WI38 (cell line): ENCODE results near the gene MALT1.
"Not testable (repeated sequence)": the region's sequence is repeated elsewhere in the genome, so short reads cannot be mapped to it uniquely, and the experiment has no call there.

Experiments
- H3K4me3 ChIP-seq: 2 replicates; pipeline ENCODE4 v1.5.1; 2011; ENCODE audit warnings: low read depth, mild to moderate bottlenecking, control low read depth, low read length
- TF ChIP-seq, protein P1 (sequence below): IDR thresholded peaks from 2 replicates; pipeline ENCODE4 v1.5.1; 2012; ENCODE audit warnings: low read depth, mild to moderate bottlenecking, control low read depth, low read length

Gene MALT1

DNA sequence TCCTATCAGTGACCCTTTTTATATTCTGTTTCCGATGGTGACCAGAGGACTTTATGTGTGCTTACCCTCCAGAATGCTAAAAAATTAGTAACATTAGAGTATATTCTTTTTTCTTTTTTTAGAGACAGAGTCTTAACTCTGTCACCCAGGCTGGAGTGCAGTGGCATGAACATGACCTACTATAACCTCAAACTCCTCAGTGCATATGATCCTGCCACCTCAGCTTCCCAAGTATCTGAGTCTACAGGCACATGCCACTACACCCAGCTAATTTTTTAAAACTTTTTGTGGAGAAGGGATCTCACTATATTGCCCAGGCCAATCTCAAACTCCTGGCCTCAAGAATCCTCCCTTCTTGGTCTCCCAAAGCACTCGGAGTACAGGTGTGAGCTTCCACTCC lies 74.6 kb downstream of the MALT1 start:
- TF ChIP-seq, protein P1, sequence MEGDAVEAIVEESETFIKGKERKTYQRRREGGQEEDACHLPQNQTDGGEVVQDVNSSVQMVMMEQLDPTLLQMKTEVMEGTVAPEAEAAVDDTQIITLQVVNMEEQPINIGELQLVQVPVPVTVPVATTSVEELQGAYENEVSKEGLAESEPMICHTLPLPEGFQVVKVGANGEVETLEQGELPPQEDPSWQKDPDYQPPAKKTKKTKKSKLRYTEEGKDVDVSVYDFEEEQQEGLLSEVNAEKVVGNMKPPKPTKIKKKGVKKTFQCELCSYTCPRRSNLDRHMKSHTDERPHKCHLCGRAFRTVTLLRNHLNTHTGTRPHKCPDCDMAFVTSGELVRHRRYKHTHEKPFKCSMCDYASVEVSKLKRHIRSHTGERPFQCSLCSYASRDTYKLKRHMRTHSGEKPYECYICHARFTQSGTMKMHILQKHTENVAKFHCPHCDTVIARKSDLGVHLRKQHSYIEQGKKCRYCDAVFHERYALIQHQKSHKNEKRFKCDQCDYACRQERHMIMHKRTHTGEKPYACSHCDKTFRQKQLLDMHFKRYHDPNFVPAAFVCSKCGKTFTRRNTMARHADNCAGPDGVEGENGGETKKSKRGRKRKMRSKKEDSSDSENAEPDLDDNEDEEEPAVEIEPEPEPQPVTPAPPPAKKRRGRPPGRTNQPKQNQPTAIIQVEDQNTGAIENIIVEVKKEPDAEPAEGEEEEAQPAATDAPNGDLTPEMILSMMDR: no peak
- no peak overlapping the region for H3K4me3 ChIP-seq

DNA sequence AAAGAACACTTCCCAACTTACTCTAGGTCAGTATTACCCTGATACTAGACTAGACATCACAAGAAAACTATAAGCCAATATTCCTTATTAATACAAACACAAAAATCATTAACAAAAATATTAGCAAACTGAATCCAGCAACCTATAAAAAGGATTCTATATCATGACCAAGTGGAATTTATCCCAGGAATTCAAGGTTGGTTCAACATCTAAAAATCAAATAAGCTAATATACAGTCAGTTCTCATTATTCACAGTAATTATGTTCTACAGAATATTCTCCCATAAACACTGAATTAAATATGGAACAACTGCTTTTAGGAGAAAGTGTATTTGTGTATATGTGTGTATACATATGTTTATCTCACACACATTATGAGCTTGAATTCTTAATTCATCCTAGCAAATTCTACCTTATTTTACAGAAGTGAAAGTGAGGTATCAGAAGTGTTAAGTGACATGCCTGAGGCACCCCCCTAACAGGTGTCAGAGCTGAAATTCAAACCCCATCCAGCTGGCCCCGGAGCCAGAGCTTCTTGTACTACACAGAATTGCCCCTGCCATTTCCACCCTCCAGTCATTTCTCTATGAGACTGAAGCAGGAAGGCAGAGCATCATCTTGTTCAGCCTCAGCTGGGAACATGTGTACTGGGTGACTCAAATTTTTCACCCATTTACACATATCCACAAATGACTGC lies 77.8 kb downstream of the MALT1 start:
- TF ChIP-seq, protein P1: no peak
- H3K4me3 ChIP-seq: no peak overlapping the region

DNA sequence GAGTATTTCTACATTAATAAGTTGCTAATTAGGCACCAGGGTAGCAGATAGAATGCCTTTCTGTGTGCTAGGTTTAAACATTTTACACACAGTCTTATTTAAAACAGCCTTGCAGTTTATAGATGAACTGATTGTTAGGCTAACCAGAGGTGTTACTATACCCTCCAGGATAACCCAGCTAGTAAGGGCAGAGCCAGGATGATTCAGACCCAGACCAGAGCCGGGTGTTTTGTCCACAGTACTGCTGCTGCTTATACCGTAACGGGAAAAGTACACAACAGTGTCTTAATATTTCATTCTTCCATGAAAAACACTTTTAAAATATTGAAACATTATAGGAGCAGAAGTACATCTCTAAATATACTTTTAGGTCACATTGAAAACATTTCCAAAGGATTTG lies 82.7 kb downstream of the MALT1 start:
- no peak overlapping the region for H3K4me3 ChIP-seq
- TF ChIP-seq, protein P1: no peak

DNA sequence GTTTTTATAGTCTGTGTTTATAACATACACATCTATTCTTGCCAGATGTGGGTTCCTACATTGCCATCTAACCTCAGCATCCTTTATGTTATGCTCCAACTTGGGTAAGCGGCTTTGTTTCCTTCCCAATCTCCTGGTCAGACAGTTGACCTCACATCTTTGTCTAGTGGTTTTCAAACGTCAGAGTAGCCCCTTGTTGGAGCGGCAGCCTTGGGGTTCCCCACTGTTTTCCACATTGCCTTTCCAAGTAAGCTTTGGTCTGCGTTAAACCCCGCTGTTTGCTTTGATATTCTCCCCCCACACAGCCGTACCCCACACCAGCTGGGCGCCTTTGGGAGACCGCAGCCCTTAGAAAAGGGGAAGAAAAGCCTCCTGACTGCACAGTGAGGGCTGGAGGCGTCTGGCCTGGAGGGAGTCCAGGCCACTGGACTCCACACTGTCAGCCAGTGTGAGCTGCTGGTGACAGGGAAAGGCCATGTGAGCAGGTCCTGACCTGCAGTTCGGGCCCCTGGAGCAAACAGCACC lies 83.3 kb downstream of the MALT1 start:
- no peak overlapping the region for H3K4me3 ChIP-seq
- TF ChIP-seq, protein P1: no peak

DNA sequence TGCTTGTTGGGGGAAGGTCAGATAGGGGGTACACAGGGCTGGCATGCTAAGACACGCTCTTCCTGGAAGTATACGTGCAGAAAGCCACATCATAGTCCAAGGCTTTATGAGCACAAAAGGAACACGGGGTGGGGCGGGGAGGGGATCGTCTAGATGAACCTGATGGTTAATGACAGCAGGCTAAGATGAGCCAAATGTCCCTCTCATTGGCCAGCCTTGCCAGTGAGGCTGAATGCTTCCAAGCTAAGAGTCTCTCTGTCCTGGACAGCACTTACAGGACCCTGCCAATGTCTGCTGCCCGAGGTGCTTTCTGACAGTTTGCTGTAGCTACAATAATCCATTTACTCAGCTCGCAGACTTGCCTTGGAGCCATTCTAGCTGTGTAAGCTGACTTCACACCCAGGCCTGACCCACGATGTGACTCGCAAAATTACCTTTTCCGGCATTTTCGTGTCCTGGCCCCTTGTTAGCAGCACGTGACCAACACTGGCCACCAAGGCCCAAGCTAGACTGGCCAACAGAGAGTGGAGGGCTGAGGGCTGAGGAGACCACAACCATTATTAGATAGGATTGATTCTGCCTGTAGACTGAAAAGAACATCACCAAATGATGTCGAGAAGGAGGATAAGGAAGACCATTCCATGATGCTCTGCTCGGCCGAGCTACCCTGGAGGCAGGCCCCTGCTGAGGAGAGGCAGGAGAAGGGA lies 84.2 kb downstream of the MALT1 start:
- H3K4me3 ChIP-seq: no peak overlapping the region
- TF ChIP-seq, protein P1: no peak

DNA sequence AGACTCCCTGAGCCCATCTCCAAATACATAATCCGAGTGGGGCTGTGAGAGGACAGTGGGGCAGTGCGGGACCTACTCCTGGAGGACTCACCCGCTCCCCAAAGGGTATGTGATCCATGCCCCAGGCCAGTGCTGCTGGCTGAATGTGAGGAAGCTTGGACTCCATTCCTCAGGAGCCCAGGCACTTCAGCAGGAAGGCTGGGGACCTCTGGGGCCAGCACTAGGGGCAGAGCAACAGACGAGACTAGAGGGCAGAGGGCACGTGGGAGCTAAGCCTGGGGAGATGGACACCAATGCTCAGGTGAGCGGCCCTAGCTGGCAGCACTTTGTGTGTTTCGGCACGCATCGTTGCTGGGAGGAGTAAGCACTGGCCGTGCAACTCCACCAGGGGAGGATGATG lies 84.9 kb downstream of the MALT1 start:
- no peak overlapping the region for H3K4me3 ChIP-seq
- TF ChIP-seq, protein P1: no peak

DNA sequence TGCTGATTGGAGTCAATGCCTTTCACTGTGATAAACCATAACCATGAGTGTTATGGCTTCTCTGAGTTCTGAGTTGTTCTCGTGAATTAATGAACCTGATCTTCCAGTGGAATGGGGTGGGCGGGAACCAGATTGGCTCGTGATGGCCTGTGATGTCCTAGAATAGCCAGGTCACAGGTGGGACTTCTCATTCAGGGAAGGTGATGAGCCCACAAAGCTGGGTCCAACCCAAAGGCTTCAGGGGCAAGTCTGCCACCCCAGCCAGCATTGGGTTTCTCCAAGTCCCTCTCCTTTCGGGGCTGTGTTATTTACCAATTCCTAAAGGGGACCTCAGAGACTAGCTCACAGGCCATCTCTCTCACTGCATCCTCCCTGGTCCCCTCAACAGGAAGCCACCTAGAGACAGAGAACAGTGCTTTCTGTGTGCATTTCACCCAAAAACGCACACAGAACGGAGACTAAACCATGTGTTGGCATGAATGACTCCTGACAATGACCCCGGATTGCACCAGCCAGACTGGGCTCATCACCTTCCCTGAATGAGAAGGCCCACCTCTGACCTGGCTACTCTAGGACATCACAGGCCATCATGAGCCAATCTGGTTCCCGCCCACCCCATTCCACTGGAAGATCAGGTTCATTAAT lies 85.5 kb downstream of the MALT1 start:
- TF ChIP-seq, protein P1: no peak
- no peak overlapping the region for H3K4me3 ChIP-seq

DNA sequence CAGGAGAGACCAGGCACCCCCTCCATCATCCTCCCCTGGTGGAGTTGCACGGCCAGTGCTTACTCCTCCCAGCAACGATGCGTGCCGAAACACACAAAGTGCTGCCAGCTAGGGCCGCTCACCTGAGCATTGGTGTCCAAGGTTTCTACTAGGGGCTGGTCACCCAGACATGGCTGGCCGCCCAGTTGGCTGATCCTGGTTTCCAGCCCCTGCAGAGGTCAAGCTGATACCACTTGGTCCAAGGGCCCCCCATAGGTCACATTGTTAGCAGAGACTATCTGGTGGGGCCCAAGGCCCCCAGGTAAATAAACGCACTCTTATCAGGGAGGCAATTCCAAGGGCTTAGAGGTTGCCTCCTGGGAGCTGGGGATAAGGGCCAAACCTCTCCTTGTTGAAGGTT lies 86.1 kb downstream of the MALT1 start:
- H3K4me3 ChIP-seq: not testable (repeated sequence)
